Mucosa of stomach (tissue), 1 donor: Measurements from ENCODE around the gene MARCHF9.

Source experiments
- H3K27me3 ChIP-seq: one replicate; pipeline ENCODE4 v1.7.0; 2013; ENCODE audit warnings: mild to moderate bottlenecking, low read length; ENCODE audit not compliant: control insufficient read depth, insufficient read depth
- H3K36me3 ChIP-seq: one replicate; pipeline ENCODE4 v1.7.0; 2013; ENCODE audit warnings: low read length; ENCODE audit not compliant: control insufficient read depth, insufficient read depth
- H3K4me1 ChIP-seq: one replicate; pipeline ENCODE4 v1.7.0; 2013; ENCODE audit warnings: mild to moderate bottlenecking, low read length; ENCODE audit not compliant: control insufficient read depth, insufficient read depth
- H3K4me3 ChIP-seq: one replicate; pipeline ENCODE4 v1.7.0; 2013; ENCODE audit warnings: low read length
- H3K9ac ChIP-seq: one replicate; pipeline ENCODE4 v1.7.0; 2013; ENCODE audit warnings: mild to moderate bottlenecking, low read length, moderate library complexity
- H3K9me3 ChIP-seq: one replicate; pipeline ENCODE4 v1.7.0; 2013; ENCODE audit warnings: mild to moderate bottlenecking, low read length, moderate library complexity; ENCODE audit not compliant: control insufficient read depth
- donor health status: Pancreatic carcinoma.

The MARCHF9 gene

GRCh38 chr12:57765003-57765697, 10.2 kb downstream of the MARCHF9 start:
- H3K9me3 ChIP-seq, result no peaks in the 10 kb centered on the region
- peaks cover 40% of the 10 kb centered on the region for H3K27me3 ChIP-seq
- peak overlapping the region; percentile 62 for H3K9ac ChIP-seq
- H3K4me3 ChIP-seq, result peak overlapping the region; percentile 64
- peaks cover 28% of the 10 kb centered on the region for H3K4me1 ChIP-seq
- H3K36me3 ChIP-seq, result no peaks in the 10 kb centered on the region

GRCh38 chr12:57765698-57766463, 11.0 kb downstream of the MARCHF9 start:
- Histone ChIP-seq H3K36me3 (no peaks in the 10 kb centered on the region), H3K4me3 (no peak overlapping the region), H3K4me1 (peaks cover 28% of the 10 kb centered on the region), H3K27me3 (peaks cover 40% of the 10 kb centered on the region), H3K9ac (no peak overlapping the region), H3K9me3 (no peaks in the 10 kb centered on the region)

- peaks cover 28% of the 10 kb centered on the region for H3K4me1 ChIP-seq
- no peaks in the 10 kb centered on the region for H3K9me3 ChIP-seq
- peaks cover 40% of the 10 kb centered on the region for H3K27me3 ChIP-seq
- H3K9ac ChIP-seq, result no peak within 1 kb of the TSS
- H3K36me3 ChIP-seq, result no peaks in the 10 kb centered on the region
- H3K4me3 ChIP-seq, result no peak within 1 kb of the TSS
Measured at GRCh38 chr12:57766464-57767304, 11.8 kb downstream of the MARCHF9 start, which contains the start of gene CYP27B1. Gene CYP27B1, minus strand, starts transcription at chr12:57767078. Its CDS starts 37 bp downstream, at chr12:57767041.

- H3K4me3 ChIP-seq, result no peak overlapping the region
- H3K9ac ChIP-seq, result no peak overlapping the region
- no peaks in the 10 kb centered on the region for H3K9me3 ChIP-seq
- no peaks in the 10 kb centered on the region for H3K36me3 ChIP-seq
- H3K4me1 ChIP-seq, result peaks cover 28% of the 10 kb centered on the region
- H3K27me3 ChIP-seq, result peaks cover 40% of the 10 kb centered on the region
Measured at GRCh38 chr12:57767305-57767698, 12.4 kb downstream of the MARCHF9 start.

- H3K27me3 ChIP-seq, result peaks cover 40% of the 10 kb centered on the region
- no peaks in the 10 kb centered on the region for H3K9me3 ChIP-seq
- H3K9ac ChIP-seq, result no peak overlapping the region
- H3K36me3 ChIP-seq, result no peaks in the 10 kb centered on the region
- H3K4me3 ChIP-seq, result no peak overlapping the region
- H3K4me1 ChIP-seq, result peaks cover 29% of the 10 kb centered on the region
Measured at GRCh38 chr12:57767876-57768275, 13.0 kb downstream of the MARCHF9 start.

- Histone ChIP-seq H3K36me3 (no peaks in the 10 kb centered on the region), H3K9ac (no peak overlapping the region), H3K4me3 (no peak overlapping the region), H3K4me1 (peaks cover 33% of the 10 kb centered on the region), H3K27me3 (peaks cover 30% of the 10 kb centered on the region), H3K9me3 (no peaks in the 10 kb centered on the region)
Measured at GRCh38 chr12:57769594-57769993, 14.7 kb downstream of the MARCHF9 start.

- no peak overlapping the region for H3K4me3 ChIP-seq
- H3K27me3 ChIP-seq, result peaks cover 18% of the 10 kb centered on the region
- peaks cover 22% of the 10 kb centered on the region for H3K4me1 ChIP-seq
Measured at GRCh38 chr12:57770734-57771133, 15.8 kb downstream of the MARCHF9 start.

GRCh38 chr12:57771236-57771872, 16.5 kb downstream of the MARCHF9 start:
- H3K9ac ChIP-seq, result peak overlapping the region; percentile 87
- no peaks in the 10 kb centered on the region for H3K36me3 ChIP-seq

More at GRCh38 chr12:57770734-57771133, 15.8 kb downstream of the MARCHF9 start:
- no peaks in the 10 kb centered on the region for H3K36me3 ChIP-seq
- H3K9me3 ChIP-seq, result no peaks in the 10 kb centered on the region
- H3K9ac ChIP-seq, result no peak overlapping the region

GRCh38 chr12:57771873-57772428, 17.0 kb downstream of the MARCHF9 start, which contains the start of gene METTL1:
Gene METTL1, minus strand, starts transcription at chr12:57772105. Its CDS starts 22 bp downstream, at chr12:57772083.
- no peaks in the 10 kb centered on the region for H3K36me3 ChIP-seq
- peaks cover 6% of the 10 kb centered on the region for H3K27me3 ChIP-seq
- peaks cover 10% of the 10 kb centered on the region for H3K4me1 ChIP-seq
- peak within 1 kb of the TSS; percentile 90 for H3K4me3 ChIP-seq
- H3K9me3 ChIP-seq, result no peaks in the 10 kb centered on the region
- H3K9ac ChIP-seq, result peak within 1 kb of the TSS; percentile 87

More at GRCh38 chr12:57771236-57771872, 16.5 kb downstream of the MARCHF9 start:
- Histone ChIP-seq H3K4me3 (peak overlapping the region; percentile 90), H3K4me1 (peaks cover 16% of the 10 kb centered on the region), H3K9me3 (no peaks in the 10 kb centered on the region), H3K27me3 (peaks cover 12% of the 10 kb centered on the region)

GRCh38 chr12:57772429-57773322, 17.8 kb downstream of the MARCHF9 start, which contains the start of gene EEF1AKMT3:
Gene EEF1AKMT3, plus strand, starts transcription at chr12:57772614. Its CDS starts 111 bp downstream, at chr12:57772725.
- Histone ChIP-seq H3K4me1 (peaks cover 7% of the 10 kb centered on the region), H3K9ac (peak within 1 kb of the TSS; percentile 87), H3K36me3 (no peaks in the 10 kb centered on the region), H3K27me3 (no peaks in the 10 kb centered on the region), H3K9me3 (no peaks in the 10 kb centered on the region), H3K4me3 (peak within 1 kb of the TSS; percentile 90)
